ENCODE measurements around the gene GPC4.

GPC4 gene

GRCh38 chrX:133412665-133413064, 2.6 kb downstream of the GPC4 start:
- no peak overlapping the region for H3K27ac ChIP-seq
- ChIA-PET POLR2A (ENCODE audit: low non-redundant PET) (no interaction called here), CTCF (no interaction called here)
- no peak for DNase-seq (ENCODE audit: low spot score)
- TF ChIP-seq CTCF (conservative IDR thresholded peaks at IDR 0.05; ENCODE audit: low read depth): no peak

GRCh38 chrX:133412246-133412645, 3.0 kb downstream of the GPC4 start:
- POLR2A ChIA-PET (ENCODE audit: low non-redundant PET): no interaction called here
- no peak for TF ChIP-seq CTCF (conservative IDR thresholded peaks at IDR 0.05; ENCODE audit: low read depth)
- CTCF ChIA-PET: no interaction called here
- H3K27ac ChIP-seq: no peak overlapping the region
- no peak for DNase-seq (ENCODE audit: low spot score)

GRCh38 chrX:133410550-133410949, 4.7 kb downstream of the GPC4 start:
- POLR2A ChIA-PET (ENCODE audit: low non-redundant PET): no interaction called here
- H3K27ac ChIP-seq: no peak overlapping the region
- no peak for DNase-seq (ENCODE audit: low spot score)
- no peak for TF ChIP-seq CTCF (conservative IDR thresholded peaks at IDR 0.05; ENCODE audit: low read depth)
- CTCF ChIA-PET: interaction anchor here (0.6 kb wide), 1 partner anchor 53 kb away, joined by 3 read pairs; no protein-coding TSS in a partner anchor

GRCh38 chrX:133405498-133406185, 9.6 kb downstream of the GPC4 start:
- POLR2A ChIA-PET (ENCODE audit: low non-redundant PET): no interaction called here
- no peak for DNase-seq (ENCODE audit: low spot score)
- TF ChIP-seq CTCF (conservative IDR thresholded peaks at IDR 0.05; ENCODE audit: low read depth): no peak
- no peak overlapping the region for H3K27ac ChIP-seq
- CTCF ChIA-PET: no interaction called here

GRCh38 chrX:133403984-133404383, 11.3 kb downstream of the GPC4 start:
- POLR2A ChIA-PET (ENCODE audit: low non-redundant PET): no interaction called here
- no peak for DNase-seq (ENCODE audit: low spot score)
- no peak overlapping the region for H3K27ac ChIP-seq
- CTCF ChIA-PET: no interaction called here
- no peak for TF ChIP-seq CTCF (conservative IDR thresholded peaks at IDR 0.05; ENCODE audit: low read depth)

GRCh38 chrX:133402830-133403625, 12.3 kb downstream of the GPC4 start:
- no peak overlapping the region for H3K27ac ChIP-seq
- CTCF ChIA-PET: no interaction called here
- TF ChIP-seq CTCF (conservative IDR thresholded peaks at IDR 0.05; ENCODE audit: low read depth): no peak
- POLR2A ChIA-PET (ENCODE audit: low non-redundant PET): no interaction called here
- no peak for DNase-seq (ENCODE audit: low spot score)
